HepG2 (cell line): ENCODE measurements around the gene CABLES2. TPM values are rescaled to one million over a fixed set of nuclear protein-coding genes. Genes with fewer than 3 reads are reported as not detected.
A peak's percentile ranks its signal among the peaks of the same experiment; 100 is the strongest.

Experiments used
- EEA1 ChIP-seq: sonication (generic); formaldehyde crosslinking; IDR thresholded peaks from 2 replicates; pipeline ENCODE4 v1.5.1; 2020; ENCODE audit warnings: mild to moderate bottlenecking, missing genetic modification reagents, borderline replicate concordance
- FIP1L1 ChIP-seq: fragments of 200-400 bp; formaldehyde crosslinking; IDR thresholded peaks from 2 replicates; pipeline ENCODE4 v1.6.1; 2018; ENCODE audit warnings: low read depth, mild to moderate bottlenecking, low read length, moderate library complexity, borderline replicate concordance; ENCODE audit not compliant: insufficient read depth
- FOXA3 ChIP-seq: IDR thresholded peaks from 2 replicates; pipeline ENCODE4 v1.6.1; 2016; ENCODE audit warnings: missing genetic modification reagents, missing compliant biosample characterization
- NCOA2 ChIP-seq: sonication (generic); formaldehyde crosslinking; IDR thresholded peaks from 2 replicates; pipeline ENCODE4 v1.8.0; 2022; ENCODE audit warnings: inconsistent platforms
- PHF8 ChIP-seq: sonication (generic); formaldehyde crosslinking; IDR thresholded peaks from 2 replicates; pipeline ENCODE4 v1.5.0; 2020; ENCODE audit warnings: missing genetic modification reagents
- PREB ChIP-seq: sonication (generic); formaldehyde crosslinking; IDR thresholded peaks from 2 replicates; pipeline ENCODE4 v1.4.0; 2020; ENCODE audit warnings: missing genetic modification reagents
- SP5 ChIP-seq: IDR thresholded peaks from 2 replicates; pipeline ENCODE4 v1.6.1; 2016; ENCODE audit warnings: low read depth, borderline replicate concordance
- SRSF1 ChIP-seq: fragments of 200-400 bp; formaldehyde crosslinking; optimal IDR thresholded peaks from 2 replicates; pipeline ENCODE3; 2017; ENCODE audit warnings: mild to moderate bottlenecking, low read depth, low read length, moderate library complexity
- ZGPAT ChIP-seq: IDR thresholded peaks from 2 replicates; pipeline ENCODE4 v1.6.1; 2016; ENCODE audit warnings: mild to moderate bottlenecking
- ZNF333 ChIP-seq: sonication (generic); formaldehyde crosslinking; IDR thresholded peaks from 2 replicates; pipeline ENCODE4 v1.4.0; 2020; ENCODE audit warnings: mild to moderate bottlenecking, missing genetic modification reagents, borderline replicate concordance
- ZNF704 ChIP-seq: sonication (generic); formaldehyde crosslinking; IDR thresholded peaks from 2 replicates; pipeline ENCODE4 v1.8.1; 2023; ENCODE audit warnings: mild to moderate bottlenecking, inconsistent platforms, moderate library complexity, missing genetic modification reagents, borderline replicate concordance
- ZSCAN25 ChIP-seq: sonication (generic); formaldehyde crosslinking; IDR thresholded peaks from 2 replicates; pipeline ENCODE4 v1.8.0; 2022; ENCODE audit warnings: mild to moderate bottlenecking, missing genetic modification reagents
- ZXDC ChIP-seq: sonication (generic); formaldehyde crosslinking; IDR thresholded peaks from 2 replicates; pipeline ENCODE4 v1.5.0; 2020; ENCODE audit warnings: mild to moderate bottlenecking, missing genetic modification reagents
- polyA plus RNA-seq, 8 experiments: library from polyadenylated mRNA; depleted of rRNA in 3 of 8; stranded (reverse) in 7 of 8; unstranded in 1 of 8; fragments of >200 nt; fragmentation: Illumina TruSeq in 4 of 8; extraction: Trizol in 4 of 8; gene quantifications; 2 replicates each; pipeline versions ENCODE4 v1.2.1 to v1.2.3, GENCODE V29; 2011 to 2016; ENCODE audit warnings: low read depth in 4 of 8, missing spikeins in 1 of 8, mixed read lengths in 1 of 8; ENCODE audit not compliant: insufficient read depth in 1 of 8
- total RNA-seq, 5 experiments: library from RNA; depleted of rRNA; stranded (reverse); fragments of >200 nt; fragmentation: Illumina TruSeq; extraction: Trizol; gene quantifications; 2 replicates each; pipeline ENCODE4 v1.2.3, GENCODE V29; 2016; ENCODE audit warnings: low read depth in 1 of 5
- TF ChIP-seq, protein P1 (sequence below): sonication (generic); formaldehyde crosslinking; IDR thresholded peaks from 2 replicates; pipeline ENCODE4 v1.4.0; 2020; ENCODE audit warnings: missing genetic modification reagents
- TF ChIP-seq, protein P2 (sequence below): sonication (generic); formaldehyde crosslinking; IDR thresholded peaks from 2 replicates; pipeline ENCODE4 v1.8.1; 2023; ENCODE audit warnings: mild to moderate bottlenecking, missing genetic modification reagents
- TF ChIP-seq, protein P3 (sequence below): sonication (generic); formaldehyde crosslinking; IDR thresholded peaks from 2 replicates; pipeline ENCODE4 v1.5.1; 2020; ENCODE audit warnings: missing genetic modification reagents, mild to moderate bottlenecking, borderline replicate concordance

The CABLES2 gene
- total and polyA plus RNA-seq, 2 of the 13 experiments (the other 11 are each of a cell fraction or from before 2014, with no cell fraction given): 5.2 to 9.7 TPM

GRCh38 chr20:62411479-62412193 is 4.6 kb upstream of the CABLES2 start (continued):
- TF ChIP-seq, protein P1, sequence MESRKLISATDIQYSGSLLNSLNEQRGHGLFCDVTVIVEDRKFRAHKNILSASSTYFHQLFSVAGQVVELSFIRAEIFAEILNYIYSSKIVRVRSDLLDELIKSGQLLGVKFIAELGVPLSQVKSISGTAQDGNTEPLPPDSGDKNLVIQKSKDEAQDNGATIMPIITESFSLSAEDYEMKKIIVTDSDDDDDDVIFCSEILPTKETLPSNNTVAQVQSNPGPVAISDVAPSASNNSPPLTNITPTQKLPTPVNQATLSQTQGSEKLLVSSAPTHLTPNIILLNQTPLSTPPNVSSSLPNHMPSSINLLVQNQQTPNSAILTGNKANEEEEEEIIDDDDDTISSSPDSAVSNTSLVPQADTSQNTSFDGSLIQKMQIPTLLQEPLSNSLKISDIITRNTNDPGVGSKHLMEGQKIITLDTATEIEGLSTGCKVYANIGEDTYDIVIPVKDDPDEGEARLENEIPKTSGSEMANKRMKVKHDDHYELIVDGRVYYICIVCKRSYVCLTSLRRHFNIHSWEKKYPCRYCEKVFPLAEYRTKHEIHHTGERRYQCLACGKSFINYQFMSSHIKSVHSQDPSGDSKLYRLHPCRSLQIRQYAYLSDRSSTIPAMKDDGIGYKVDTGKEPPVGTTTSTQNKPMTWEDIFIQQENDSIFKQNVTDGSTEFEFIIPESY (CRISPR knock-in tag): 0 out of 2 replicates have a peak, but pooled peaks have one; percentile 3
- TF ChIP-seq NCOA2 (CRISPR knock-in tag) (peak; percentile 79), ZSCAN25 (peak; percentile 18; the same call in 1 of the 2 replicates), SP5 (peak; percentile 97), PREB (CRISPR knock-in tag) (peak; percentile 81), FIP1L1 (0 out of 2 replicates have a peak, but pooled peaks have one; percentile 38), ZNF704 (peak; percentile 73; the same call in 1 of the 2 replicates), FOXA3 (CRISPR knock-in tag) (peak; percentile 36; the same call in 1 of the 2 replicates), EEA1 (CRISPR knock-in tag) (peak; percentile 18; the same call in 1 of the 2 replicates), PHF8 (CRISPR knock-in tag) (peak; percentile 65; the same call in 1 of the 2 replicates), ZGPAT (CRISPR knock-in tag) (no peak; the same call in 1 of the 2 replicates), SRSF1 (peak; percentile 64), ZXDC (peak; percentile 11; the same call in 1 of the 2 replicates), ZNF333 (CRISPR knock-in tag) (peak; percentile 75; the same call in 1 of the 2 replicates)
- TF ChIP-seq, protein P2, sequence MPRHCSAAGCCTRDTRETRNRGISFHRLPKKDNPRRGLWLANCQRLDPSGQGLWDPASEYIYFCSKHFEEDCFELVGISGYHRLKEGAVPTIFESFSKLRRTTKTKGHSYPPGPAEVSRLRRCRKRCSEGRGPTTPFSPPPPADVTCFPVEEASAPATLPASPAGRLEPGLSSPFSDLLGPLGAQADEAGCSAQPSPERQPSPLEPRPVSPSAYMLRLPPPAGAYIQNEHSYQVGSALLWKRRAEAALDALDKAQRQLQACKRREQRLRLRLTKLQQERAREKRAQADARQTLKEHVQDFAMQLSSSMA (CRISPR knock-in tag): peak; percentile 70; the same call in 1 of the 2 replicates
- TF ChIP-seq, protein P3, sequence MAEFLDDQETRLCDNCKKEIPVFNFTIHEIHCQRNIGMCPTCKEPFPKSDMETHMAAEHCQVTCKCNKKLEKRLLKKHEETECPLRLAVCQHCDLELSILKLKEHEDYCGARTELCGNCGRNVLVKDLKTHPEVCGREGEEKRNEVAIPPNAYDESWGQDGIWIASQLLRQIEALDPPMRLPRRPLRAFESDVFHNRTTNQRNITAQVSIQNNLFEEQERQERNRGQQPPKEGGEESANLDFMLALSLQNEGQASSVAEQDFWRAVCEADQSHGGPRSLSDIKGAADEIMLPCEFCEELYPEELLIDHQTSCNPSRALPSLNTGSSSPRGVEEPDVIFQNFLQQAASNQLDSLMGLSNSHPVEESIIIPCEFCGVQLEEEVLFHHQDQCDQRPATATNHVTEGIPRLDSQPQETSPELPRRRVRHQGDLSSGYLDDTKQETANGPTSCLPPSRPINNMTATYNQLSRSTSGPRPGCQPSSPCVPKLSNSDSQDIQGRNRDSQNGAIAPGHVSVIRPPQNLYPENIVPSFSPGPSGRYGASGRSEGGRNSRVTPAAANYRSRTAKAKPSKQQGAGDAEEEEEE: peak; percentile 30; the same call in 1 of the 2 replicates
